ENCODE measurements around the gene KCNK10. TPM values are rescaled to one million over a fixed set of nuclear protein-coding genes. Genes with fewer than 3 reads are reported as not detected.

KCNK10 gene
- total RNA-seq, 1 donor from 2014 or later, result 18.9 TPM

DNA sequence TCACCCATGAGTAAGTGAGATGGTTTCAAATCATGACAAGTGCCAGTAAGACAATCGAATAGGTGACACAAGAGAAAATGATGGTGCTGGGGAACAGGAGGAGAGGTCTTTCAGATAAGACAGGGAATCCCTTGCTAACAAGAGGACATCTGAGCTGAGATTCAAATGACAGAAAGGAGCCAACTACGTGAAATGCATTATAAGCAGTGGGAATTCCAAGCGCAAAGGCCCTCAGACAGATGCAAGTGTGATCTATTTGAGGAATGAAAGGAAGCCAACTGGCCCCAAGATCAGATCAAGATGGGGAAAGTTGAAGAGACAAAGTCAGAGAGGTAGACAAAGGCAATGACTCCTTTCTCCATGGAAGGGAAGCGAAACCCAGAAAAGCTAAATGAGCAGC, 4.7 kb downstream of the KCNK10 start:
- DNase-seq, result no peak

DNA sequence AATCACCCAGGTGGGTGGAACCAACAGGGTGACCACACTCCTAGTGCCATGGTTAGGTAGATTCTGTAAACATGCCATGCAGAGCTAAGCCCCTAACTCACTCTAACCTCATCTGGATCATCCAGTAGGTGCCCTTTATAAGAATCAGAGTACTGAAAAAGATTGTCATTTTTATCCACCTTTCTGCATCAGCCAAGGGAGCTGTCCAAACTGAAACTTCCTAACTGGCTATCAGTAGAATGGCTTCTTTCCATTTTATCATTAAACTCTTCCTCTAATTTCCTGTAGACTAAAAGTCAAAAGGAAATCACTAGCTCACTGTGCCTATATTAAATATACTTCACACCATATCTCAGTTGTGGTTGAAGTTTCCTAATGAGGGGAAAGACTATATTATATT, 6.5 kb downstream of the KCNK10 start:
- DNase-seq, result no peak

DNA sequence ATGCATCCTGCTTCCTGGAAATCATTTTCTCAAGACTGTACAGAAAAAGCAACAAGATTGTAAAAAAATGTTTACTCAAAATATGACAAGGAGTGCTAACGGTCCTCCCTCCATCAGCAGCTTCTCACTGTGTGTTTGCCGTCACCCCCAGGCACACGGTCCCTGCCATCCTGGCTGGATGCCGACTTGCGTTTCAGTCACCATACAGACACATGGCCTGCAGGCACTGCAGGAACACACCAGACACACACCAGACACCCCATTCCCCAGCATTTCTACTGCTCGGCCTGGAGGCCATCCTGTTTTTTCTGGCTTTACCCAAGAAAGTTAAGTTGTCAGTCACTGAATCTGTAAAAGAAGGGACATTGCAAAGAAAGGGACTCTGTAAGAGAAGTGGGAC, 10.8 kb downstream of the KCNK10 start:
- no peak for DNase-seq

DNA sequence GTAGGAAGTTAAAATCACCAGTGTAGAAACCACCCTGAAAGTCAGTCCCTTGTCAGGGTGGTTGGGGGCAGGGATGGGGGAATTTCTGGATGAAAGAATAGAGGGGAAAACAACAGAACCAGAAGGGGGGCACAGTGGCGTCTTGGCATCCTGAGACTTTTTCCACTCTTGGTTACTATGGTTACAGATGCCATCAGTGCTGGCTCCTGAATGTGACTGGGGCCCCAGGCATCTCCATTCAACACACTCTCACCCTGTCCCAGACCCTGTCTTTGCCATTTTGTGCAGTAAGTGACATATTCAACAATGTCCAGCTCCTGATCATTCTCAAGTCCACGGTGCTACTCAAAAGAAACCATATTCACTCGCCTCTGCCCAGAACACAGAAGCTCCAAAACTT, 11.3 kb downstream of the KCNK10 start:
- no peak for DNase-seq

DNA sequence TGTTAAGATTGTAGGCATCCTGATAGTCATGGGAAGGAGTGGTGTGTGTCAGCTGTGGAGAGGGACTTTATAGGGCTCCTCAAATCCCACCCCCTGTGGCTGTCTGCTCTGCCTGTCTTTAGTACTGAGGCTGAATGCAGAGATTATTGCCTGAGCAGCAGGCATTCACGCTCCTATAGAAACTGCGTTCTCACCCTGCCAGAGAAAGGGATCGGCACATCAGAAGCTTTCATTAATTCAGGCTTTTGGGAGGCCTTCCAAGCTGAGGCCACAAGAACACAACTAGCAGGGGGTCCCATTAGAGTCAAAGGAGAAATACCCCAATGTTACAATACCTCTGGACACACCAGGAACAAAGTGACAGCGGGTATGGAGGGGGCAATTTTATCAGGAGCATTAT, 12.6 kb downstream of the KCNK10 start:
- no peak for DNase-seq

DNA sequence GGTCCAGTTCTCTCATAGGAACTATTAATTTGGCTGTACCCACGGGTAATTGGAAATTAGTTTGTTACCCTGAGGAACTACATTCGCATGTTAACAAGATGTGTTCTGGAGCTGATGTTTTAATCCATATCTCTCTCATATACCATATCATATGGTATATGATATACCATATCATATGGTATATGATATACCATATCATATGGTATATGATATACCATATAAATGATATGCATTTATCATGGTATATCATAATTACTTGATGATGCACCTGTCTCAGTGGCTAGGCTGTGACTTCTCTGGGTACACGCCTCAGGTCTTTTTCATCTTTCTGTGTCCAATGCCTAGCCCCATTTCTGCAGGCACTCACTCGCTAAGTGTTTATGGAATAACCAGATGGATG, 13.0 kb downstream of the KCNK10 start:
- DNase-seq, result no peak

DNA sequence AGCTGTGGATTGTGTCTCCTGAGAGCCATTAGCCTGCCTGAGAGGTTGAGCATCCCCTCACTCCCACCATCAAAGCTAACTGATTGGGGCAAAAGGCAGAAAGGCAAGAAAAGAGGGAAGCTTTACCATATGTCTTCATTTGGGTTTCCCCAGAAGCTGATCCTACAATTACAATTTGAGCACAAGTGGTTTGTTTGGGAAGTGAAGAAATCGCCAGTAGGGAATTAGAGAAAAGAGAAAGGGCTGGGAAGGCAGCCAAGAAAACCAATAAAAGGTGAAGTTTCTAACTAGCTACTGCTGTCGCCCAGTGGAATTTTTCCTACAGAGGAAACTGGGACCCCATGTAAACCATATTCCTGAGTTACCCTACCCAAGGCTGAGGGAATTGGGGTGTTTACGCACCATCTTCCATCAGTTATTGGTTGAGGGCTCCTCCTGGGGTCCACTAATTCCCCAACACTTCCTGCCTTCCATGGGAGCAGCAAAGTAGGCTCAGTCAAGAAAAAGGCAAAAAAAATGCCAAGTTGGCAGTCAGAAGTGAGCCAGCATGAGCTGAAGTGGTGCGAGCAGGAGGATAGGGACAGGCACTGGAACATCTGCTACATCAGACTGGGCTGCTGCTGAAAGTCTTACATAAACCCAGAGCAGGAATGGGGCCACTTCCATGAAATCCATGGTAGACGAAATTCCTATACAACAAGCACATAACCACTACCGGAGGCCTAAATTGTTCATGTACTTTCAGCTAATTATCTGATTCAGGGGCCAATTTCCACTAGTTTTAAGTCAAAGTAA, 17.3 kb downstream of the KCNK10 start:
- peak; percentile 34 for DNase-seq

DNA sequence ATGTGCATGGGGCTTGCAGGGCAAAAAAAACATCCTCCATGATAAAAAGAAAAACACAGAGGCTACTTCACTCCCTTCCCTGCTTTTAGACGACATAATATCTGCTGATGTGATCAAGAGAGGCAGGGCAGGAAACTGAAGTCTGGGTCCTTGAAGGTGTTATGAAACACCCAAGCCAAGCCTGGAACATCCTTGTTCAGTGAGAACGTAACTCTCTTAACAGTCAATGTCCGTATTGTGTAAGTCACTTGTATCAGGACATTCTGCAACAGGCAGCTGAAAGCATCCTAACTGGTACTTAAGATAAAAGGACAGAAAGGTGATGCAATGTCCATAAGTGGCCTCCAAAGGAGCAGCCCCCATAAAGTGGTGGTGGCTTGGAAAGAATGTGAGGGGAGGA, 20.0 kb downstream of the KCNK10 start:
- DNase-seq, result no peak

DNA sequence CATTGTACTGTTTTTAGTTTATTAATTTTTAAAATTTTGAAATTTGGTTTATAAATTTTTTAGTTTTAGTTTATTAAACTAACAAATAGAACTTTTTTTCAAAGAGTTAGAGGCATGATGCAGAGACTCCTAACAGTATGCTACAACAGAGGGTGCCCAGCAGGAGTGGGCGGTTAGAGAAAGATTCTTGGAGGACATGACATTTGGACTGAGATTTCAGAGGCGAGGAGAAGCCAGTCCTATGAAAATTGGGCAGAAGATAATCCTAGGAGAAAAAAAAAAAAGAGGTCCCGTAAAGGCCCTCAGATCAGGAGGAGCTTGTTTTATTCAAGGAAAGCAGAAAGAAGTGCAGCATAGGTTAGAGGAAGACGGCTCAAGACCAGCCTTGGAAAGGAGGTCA, 21.7 kb downstream of the KCNK10 start:
- no peak for DNase-seq

DNA sequence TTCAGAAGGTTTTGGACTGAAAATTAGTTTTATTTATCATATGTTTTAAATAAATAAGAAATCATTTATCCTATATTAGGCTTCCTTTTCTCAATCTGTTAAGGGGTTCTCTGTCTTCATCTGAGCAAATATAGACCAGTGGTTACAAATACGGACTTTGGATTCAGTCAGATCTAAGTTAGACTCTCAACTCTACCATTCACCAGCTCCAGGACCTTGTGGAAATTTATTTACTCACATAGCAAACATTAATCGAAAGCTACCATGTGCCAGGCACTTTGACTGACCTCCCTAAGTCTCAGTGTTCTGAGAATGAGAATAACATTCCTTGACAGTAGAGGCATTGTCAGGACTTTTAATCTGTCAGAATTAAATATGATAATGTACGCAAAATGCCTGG, 22.3 kb downstream of the KCNK10 start:
- no peak for DNase-seq

DNA sequence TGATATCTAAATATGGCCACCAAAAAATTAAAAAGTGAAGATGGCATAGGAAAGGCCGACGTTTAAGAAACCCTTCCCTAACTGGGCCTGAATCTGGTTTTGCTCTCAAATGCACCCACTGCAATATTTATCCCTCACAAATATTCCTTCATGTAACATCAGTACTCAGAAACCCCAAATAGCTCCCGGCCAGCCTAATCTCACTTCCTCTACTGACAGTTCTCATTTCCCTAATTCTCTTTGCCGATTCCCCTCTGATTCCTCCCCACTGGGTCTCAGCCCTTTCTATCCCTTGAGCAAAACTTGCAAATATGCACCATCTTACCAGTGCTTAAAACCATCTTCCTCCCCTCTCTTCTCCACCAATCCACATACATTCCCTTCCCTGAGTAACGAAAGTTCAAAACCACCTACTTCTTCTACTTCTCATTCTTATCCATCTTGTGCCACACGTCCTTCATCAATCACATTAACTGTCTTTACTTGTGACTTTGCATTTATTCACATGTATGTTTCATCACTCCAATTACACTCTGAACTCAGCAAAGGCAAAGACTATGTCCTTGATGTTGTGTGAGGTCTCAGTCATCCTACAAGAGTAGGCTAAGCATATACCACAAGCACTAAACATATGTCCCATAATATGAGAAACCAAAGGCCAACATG, 23.1 kb downstream of the KCNK10 start:
- DNase-seq, result no peak

DNA sequence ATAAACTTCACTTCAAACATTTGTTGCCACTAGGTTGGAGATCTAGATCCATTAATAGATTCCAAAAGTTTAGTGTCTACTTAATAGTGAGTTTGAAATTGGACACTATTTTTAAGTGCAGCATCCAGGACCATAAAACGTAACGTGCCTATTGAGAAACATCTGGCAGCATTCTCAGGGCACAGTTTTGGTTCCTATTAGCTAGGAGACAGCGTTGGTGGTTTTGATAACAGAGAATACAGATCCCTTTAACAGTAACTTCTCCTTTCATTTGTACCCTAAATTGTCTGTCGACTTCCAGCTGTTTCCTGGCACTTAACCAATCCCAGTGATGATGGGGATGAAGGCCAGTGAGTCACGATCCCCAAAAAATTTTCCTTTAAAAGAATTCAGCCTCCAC, 25.8 kb downstream of the KCNK10 start:
- DNase-seq, result no peak

DNA sequence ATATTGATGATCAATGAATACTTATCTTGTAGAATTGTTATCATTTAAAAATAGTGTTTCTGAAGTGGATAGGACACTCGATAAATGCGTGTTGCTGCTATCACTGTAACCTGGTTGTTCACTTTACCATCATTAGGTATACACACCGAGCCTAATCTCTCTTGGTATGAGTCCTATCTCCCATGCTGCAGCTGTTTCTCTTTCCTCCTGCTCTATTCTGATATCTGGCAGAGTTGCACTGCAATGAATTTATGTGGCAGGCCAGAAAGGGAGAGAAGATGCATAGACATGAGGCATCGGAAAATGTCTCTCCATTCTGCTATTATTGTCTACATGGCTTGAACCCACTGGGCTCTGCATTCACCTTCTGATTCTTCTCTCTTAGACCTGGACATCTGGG, 26.7 kb downstream of the KCNK10 start:
- DNase-seq, result no peak

DNA sequence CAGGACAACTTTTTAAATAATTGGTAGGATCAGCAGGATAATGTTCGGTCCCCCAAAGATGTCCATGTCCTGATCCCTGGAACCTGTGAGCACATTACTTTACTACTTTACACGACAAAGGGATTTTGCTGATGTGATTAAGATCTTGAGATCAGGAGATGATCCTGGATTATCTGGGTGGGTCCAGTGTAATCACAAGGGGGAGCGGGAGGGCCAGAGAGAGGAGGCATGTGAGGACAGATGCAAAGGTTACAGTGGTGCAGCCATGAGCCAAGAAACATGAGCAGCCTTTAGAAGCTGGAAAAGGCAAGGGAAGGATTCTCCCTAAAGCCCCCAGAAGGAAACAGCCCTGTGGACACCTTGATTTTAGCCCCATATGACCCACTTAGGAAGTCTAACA, 33.1 kb downstream of the KCNK10 start:
- no peak for DNase-seq

DNA sequence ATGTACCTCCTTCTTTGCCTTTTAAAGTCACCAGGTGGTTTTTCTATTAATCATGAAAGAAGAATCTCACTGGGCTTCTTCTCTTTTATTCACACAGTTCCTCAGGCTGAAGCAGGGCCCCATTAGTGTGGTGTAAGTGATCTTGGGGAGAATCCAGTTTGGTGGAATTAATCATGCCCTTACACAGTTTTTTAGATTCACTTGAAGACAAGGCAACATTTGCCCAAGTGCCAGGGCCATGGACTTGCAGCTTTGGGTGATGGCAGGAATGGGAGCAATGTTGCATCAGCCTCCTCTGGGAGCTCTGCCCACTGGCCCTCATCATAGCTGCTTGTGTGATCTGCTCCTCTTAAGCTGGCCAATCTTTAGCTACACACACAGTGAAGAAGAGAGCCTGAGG, 33.8 kb downstream of the KCNK10 start:
- DNase-seq, result no peak

DNA sequence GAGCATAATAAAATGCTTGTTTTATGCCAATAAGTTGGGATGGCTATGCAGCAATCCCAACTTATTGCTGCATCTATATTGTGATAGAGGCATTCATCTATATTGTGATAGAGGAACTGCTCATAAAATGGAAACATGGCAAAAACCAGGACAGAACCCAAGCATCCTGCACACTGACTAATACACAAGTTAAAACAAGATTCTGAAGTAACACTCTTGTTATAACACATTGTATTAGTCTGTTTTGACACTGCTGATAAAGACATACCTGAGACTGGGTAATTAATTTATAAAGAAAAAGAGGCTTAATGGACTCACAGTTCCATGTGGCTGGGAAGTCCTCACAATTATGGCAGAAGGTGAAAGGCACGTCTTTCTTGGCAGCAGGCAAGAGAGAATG, 36.8 kb downstream of the KCNK10 start:
- DNase-seq, result no peak

DNA sequence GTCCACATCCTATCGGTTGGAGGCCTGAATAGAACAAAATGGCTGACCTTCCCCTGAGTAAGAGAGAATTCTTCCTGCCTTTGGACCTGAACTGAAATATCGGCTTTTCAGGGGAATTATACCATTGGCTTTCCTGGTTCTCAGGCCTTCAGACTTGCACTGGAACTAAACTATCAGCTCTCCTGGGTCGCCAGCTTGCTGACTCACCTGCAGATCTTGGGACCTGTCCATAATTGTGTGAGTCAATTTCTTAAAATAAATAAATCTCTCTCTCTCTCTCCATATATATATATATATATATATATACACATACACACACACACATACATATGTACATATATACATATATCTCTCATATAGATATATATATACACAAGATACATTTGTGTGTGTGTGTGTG, 41.6 kb downstream of the KCNK10 start:
- no peak for DNase-seq

DNA sequence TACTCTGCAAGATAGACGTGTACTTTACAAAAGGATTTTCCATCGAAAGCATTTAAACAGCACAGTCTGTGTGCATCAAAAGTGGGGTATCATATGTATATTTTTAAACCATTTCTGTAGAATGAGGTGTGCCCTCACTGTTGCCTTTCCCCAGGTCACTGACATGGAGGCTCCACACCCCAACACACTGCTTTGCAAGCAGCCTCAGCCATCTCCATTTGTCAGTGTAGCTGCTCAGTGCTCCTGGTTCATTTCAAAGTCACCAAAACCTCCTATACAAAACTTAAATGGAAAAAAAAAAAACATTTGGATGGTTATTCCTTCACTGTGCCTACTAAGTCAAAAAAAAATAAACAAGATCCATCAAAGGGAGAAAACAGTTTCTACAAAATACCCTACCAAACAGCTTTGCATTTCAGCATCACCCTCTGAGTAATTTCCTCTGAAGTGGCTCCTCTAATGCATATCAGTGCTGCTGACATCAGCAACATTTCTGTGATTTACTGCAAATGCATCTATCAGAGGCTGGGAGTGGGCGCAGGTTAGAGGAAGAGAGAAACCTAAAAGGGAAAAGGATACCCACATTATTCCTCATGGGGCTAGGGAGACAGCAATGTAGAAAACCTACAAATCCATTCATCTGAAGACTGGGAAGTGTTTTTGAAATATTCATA, 46.0 kb downstream of the KCNK10 start:
- no peak for DNase-seq

DNA sequence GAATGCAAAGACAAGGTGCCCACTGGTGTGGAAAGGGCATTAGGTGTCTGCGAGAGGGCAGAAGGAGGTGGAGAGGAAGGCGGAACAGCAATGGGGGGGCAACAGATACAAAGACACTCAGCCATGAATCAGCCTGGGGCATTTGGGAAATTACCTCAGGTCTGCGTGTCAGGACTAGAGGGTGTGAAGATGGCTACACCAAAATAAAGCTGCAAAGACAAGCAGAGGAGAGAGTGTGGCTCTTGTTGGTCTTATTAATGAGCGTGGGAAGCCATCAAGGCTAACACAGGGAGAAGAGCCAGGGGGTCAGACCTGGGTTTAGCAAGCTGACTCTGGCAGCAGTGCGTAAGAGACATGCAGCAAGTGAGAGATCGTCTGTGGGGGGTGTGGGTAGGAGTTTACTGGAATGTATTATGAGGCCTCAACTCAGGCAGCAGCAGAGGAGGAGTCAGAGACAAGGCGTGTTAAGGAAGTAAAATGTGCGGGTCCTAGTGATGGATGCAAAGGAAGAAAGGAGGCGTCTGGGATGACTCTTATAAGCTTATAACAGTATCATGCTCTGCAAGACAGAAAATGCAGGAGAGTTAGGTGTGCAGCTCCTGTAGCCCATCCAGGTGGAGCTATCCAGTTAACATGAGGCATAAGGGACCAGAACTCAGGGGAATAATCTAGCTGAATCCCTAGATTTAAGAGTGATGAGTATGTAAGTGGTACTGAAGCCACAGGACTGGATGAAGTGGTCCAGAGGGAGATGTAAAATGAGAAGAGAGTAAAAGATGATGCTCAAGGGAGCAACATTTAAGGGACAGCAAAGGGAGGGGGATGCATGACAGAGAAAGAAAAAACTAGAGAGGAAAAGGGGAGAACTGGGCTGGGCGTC, 50.4 kb downstream of the KCNK10 start:
- DNase-seq, result no peak

DNA sequence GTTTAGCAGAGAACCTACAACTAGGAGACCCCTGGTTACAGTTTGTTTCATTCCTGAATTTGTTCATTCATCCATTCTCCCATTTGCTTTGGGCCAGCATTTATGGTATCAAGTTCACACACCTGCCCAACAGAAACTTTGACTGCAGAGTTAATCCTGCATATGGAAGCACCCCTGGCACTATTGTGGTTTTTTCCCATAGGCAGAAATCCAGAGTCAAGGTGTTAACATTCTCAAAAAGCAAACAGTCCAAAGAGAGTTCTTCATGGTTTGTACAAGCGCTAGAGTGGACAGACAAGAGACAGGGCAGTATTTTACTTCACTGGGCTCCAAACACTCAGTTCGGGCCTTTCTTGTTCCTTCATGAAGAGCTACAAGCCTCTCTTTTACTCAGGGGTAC, 51.9 kb downstream of the KCNK10 start:
- DNase-seq, result no peak

DNA sequence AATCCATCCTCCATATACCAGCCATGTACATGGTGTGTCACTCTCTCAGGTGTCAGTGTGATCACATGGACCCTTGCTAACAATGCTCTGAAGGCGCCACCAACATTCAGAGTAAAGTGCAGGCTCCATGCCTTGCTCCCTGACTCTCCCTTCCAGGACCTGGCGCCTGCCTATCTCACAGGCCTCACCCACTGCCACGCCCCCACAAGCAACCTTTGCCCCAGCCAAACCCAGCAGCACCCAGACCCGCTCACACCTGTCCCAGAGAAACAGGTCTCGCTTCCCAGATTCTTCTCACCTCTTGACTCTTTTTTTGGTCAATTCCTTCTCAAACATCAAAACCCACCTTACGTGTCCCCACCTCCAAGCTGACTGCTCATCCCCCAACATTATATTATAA, 52.3 kb downstream of the KCNK10 start:
- no peak for DNase-seq

DNA sequence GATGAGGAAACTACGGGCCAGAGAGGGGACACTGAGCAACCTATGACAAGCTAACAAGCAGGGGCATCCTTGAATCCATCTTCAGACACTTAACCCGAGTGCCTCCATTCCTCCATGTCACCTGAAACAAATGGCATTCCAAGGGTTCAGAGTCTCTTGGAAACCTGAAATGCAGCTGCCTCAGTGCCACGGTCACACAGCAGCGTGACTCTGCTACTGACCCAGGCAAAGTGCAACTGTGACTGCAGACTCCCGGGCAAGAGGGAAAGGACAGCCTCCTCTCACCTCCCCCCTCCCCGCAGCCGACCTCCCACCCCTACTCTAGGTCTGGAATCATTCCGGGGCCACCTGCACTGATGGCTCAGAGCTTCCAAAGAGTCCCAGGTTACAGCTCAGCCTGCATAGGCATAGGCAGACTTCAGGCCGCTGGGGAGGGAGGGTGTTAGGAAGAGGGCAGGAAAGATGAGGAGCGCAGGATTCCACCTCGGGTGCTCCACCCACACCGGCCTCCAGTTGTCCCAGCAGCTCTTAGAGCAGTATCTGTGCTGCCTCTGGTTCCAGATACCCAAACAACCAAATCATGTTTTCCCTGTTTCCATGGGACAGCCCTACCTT, 53.2 kb downstream of the KCNK10 start:
- DNase-seq, result no peak
